Umbilical cord (tissue), 2 donors: ENCODE results near the gene MYLK. TPM values are rescaled to one million over a fixed set of nuclear protein-coding genes. Genes with fewer than 3 reads are reported as not detected.
A peak's percentile ranks its signal among the peaks of the same experiment; 100 is the strongest.
"Not testable (repeated sequence)": the region's sequence is repeated elsewhere in the genome, so short reads cannot be mapped to it uniquely, and the experiment has no call there.

Experiments used
- DNase-seq: peaks from one replicate; pipeline ENCODE4 v3.0.0-alpha.2; 2015; ENCODE audit warnings: low spot score
- total RNA-seq: library from RNA; depleted of rRNA; stranded (reverse); fragments of >200 nt; gene quantifications from one replicate; pipeline ENCODE4 v1.2.3, GENCODE V29; 2014; ENCODE audit warnings: low replicate concordance; ENCODE audit not compliant: insufficient read depth

MYLK gene
- total RNA-seq, 1 donor from 2014 or later: 1,145 TPM

DNA sequence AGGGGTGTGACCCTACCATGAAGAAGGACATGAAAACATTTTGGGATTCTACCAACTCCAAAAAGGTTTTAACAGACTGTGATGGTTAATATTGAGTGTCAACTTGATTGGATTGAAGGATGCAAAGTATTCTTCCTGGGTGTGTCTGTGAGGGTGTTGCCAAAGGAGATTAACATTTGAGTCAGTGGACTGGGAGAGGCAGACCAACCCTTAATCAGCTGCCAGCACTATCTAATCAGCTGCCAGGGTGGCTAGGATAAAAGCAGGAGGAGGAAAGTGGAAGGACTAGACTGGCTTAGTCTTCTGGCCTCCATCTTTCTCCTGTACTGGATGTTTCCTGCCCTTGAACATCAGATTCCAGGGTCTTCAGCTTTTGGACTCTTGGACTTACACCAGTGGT lies 283.3 kb downstream of the MYLK start:
- not testable (repeated sequence) for DNase-seq

DNA sequence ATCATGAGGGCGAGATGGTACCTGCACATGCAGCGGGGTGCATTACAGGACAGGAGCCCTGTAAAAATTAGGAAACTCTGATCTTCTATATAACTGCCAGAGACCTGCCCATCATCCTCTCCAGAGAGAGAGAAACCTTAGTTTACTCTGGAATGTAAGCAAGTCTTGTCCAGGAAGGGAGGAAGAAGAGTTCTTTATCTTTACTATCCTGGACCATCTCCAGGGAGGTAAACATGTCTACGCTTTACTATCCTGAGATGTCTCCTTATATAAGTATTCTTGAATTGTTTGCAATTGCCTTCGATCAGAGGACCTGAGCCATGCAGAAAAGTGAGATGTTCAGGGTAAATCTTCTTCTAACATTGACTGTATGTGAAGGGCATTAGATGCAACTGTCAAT lies 286.6 kb downstream of the MYLK start:
- DNase-seq: no peak

DNA sequence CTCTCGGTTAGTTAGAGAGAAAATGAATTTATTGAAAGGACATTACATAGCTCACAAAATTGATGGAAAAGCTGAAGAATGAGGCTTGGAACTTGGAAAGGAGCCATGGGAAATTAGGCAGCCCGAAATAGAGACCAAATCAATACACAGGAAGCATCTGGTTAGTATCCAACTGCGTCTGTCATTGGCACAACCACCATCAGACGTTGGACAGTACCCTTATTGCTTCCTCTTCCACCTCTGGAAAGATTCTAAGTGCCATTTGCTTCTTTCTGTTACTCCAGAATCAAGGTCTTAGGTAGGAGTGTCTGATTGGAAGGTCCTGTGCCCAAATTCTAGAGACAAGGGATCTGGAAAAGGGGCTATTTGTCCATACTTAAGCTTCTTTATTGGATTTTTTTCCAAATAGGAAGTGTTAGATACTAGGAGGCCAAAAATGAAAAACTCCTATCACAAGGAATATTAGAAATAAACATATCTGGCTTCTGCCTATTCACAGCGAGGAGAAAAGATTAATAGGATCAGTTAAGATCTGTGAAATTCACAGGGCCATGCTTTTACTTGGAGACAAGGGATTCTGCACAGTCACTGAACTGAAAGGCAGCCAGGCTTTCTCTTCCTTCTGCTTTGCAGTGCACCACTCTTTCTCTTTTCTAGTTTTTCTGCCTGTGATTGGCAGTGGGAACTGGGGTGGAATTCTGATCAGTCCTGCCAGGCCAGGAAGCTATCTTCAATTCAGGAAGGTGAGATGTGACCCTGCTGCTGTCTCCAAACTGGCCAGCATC lies 288.5 kb downstream of the MYLK start:
- DNase-seq: no peak

DNA sequence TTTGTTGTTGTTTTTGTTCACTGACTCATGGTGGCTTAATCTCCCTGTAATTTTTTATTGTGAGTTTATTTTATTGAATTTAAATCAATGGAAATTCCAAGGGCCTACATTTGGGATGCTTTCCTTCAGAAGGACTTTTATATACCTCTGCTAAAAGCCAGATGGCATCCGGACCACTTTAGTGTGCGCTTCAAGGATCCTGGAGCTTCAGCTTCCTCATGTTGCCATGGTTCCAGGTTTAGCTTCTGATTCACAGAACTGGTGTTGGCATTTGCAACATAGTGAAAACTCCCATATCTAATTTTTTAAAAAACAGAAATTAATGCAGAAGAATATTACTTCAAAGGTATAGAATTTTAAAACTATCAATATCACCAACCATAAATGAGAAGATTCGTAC lies 290.8 kb downstream of the MYLK start:
- DNase-seq: no peak

DNA sequence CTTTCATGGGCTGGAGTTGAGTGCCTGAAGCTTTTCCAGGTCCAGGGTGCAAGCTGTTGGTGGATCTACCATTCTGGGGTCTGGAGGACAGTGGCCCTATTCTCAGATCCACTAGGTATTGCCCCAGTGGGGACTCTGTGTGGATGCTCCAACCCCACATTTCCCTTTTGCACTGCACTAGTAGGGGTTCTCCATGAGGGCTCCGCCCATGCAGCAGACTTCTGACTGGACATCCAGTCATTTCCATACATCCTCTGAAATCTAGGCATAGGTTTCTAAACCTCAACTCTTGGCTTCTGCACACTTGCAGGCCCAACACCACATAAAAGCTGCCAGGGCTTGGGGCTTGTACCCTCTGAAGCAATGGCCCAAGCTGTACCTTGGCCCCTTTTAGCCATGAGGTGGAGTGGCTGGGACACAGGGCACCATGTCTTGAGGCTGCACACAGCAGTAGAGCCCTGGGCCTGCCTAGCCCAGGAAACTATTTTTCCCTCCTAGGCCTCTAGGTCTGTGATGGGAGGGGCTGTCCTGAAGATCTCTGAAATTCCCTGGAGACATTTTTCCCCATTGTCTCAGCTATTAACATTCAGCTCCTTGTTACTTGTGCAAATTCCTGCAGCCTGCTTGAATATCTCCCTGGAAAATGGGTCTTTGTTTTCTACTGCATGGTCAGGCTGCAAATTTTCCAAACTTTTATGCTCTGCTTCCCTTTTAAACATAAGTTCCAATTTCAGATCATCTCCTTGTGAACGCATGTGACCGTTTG lies 293.3 kb downstream of the MYLK start:
- DNase-seq: no peak

DNA sequence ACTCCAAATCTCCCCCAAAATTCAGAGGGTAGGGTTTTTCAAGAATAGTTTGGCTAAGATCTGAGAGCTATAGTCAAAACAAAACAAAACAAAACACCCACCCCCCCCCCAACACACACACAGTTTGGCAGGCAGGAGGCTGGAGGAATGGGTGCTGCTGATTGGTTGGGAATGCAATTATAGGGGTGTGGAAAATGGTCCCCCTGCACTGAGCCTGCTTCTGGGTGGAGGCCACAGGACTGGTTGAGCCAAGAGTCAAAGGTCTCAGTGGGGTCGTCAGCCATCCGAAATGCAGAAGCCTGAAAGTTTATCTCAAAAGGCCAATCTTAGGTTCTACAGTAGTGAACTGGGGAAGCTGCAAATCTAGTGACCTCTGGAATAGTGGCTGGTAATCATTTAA lies 296.7 kb downstream of the MYLK start:
- no peak for DNase-seq

DNA sequence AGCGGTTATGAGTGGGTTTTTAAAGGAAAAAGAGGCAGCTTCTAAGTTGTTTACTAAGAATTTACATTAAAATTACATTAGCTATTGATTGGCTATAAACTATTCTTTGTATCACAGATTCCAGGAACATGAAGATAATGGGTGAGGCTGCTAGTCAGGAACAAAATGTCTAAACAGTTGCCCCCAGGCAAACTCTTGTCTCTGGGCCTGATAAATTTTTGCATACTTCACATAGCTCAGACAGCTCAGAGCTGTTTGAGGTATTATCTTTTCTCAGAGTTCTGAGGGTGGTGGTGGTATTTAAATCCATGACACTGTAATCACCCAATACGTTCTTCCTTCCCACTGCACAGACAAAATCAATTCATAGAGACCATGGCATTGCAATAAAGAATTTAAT lies 297.2 kb downstream of the MYLK start:
- peak; percentile 59 for DNase-seq

DNA sequence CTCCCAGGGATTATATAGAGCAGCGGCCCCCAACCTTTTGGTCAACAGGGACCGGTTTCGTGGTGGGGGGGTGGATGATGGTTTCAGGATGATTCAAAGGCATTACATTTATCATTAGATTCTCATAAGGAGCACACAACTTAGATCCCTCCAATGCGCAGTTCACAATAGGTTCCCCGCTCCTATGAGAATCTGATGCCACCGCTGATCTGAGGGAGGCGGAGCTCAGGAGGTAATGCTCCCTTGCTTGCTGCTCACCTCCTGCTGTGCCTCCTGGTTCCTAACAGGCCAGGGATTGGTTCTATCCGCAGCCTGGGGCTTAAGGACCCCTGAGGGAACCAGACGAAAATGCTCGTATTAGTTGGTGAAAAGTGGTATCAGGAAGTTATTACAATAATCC lies 298.0 kb downstream of the MYLK start:
- DNase-seq: peak; percentile 54

DNA sequence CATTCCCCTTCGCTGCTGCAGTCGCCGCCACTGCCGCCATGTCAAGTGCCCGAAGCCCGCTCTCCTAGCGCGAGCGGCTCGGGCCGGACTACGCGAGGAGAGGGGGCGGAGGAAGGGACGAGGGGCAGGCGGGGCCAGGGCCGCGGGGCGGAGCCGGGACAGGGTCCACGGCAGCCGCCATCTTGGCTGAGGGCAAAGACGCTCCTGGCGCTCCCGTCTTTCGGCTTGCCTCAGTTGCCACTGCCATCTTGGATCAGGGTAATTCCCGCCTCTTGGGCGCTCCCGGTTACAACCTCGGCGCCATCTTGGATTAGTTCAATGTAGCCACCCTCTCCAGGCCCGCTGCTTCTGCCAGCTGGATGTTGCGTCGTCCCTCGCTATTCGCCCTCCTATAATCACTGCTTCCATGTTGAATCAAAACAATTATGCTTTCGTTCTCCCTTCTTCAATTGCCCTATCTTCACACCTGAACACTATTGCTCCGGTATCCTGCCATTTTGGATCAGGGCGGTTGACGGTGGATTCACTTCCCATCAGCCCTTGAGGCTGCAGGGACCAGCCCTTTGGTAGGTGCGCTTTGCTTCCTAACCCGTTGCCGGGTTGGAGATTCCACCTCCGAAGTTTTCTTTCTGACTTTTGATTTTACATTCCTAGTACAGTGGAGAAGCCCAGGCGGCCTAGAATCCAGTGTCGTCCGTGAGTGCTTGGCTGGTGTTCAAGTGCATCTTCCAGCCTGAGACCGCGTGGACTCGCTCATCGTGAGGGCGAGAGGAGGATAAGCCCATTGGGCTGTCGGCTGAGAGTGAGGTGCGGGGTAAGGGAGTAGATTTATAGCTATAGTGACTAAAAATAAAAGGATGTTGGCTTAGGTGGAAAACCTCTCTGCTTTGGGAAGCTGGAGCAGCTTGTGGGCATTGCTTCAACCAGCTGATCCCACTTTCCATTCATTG lies 298.9 kb downstream of the MYLK start, which contains the start of gene HACD2:
TSS of gene HACD2 (minus strand) at position 66 of the 950 bp plus-strand sequence. CDS start at position 40, 26 bp downstream.
- peak; percentile 99 for DNase-seq

DNA sequence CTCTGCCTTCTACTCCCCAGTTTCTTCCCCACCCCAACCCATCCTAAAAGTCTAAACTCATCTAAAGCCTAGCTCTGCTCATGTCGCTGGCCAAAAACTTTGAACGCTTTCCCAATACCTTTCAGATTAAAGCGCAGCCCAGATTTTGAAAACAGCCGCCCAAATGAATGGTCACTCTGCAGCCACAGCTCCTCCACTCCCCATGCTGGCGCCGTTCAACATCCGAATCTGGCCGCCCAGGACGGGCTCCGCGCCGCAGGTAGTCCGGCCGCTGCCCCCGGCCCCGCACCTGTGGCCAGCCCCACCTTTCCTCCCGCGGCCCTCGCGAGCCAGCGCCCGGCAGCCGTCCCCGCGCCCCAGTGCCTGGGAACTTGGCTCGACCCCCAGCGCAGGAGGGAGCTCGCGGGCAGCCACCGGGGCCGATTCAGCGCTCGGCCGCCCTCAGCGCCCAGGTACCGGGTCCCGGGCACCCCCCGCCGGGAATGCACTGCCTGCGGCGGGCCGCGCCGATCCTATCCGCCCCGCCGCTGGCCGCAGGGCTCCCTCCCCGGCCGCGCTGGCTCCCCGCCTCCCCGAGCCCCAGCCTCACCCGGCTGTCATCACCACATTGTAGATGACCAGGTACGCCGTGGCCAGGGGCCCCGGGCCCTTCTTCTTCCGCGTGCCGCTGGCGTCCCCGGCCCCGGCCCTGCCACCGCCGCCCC lies 299.7 kb downstream of the MYLK start:
- peak; percentile 33 for DNase-seq

DNA sequence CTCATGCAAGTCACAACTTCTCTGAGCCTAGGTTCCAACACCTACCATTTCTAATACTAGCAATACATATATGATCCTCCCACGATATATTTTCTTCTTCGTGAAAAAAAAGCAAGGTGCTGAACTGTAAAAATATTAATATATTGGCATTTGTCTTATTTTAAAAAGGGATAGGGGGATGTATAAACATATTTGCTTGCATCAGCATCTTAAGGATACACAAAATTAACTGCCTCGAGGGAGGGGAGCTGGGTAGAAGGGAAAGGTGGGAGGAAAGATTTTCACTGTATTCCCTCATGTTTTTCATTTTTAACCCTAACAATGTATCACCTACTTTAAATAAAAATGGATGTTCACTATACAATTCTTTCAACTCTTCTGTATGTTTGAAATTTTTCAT lies 300.6 kb downstream of the MYLK start:
- no peak for DNase-seq

DNA sequence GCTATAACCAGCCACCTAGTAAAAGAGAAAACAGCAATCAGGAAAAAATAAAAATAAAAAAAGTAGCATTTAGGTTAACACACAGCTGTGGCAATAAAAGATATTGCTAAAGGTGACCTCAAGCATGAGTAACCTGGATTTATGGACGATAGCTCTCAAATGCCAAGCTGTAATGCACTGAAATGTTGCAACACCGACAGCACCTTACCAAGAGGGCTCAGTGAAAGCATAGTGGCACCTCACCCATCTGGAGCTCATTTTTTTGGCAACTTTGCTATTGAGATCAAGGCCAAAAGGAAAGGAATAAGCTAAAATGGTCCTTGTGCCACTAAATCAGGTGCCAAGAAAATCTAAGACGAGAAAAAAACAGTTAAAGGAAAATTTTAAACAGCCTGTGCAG lies 301.8 kb downstream of the MYLK start:
- DNase-seq: no peak

DNA sequence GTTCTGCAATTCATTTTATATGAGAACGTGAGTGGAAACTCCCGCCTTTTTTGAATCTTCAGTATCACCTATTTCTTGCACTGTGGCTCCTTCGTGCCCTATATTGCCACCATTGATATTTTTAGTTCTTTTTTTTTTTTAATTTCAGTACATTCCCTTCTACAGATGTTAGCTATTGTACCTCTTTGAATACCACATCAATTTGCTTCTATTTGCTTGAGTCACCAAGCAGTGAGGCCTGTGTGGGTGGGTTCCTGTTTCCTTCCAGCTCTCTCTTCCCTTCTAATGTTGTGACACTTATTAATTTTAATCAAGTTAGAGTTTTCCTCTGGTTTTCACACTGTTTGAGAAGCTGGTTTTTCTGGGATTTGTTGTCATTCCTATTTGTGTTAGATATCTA lies 308.0 kb downstream of the MYLK start:
- DNase-seq: no peak

DNA sequence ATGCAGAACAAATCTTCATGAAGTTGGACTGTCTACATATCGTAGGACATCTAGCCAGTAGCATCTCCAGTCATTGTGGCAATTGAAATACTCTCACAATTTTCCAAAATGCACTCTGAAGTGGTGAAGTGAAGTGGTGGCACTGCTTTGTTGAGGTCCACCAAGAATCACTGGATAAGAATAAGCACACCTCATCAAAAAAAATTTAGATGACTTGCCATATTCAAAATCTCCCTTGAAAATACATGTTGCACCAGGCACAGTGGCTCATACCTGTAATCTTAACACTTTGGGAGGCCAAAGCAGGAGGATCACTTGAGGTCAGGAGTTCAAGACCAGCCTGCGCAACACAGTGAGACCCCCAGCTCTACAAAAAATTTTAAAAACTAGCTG lies 312.2 kb downstream of the MYLK start:
- DNase-seq: no peak

DNA sequence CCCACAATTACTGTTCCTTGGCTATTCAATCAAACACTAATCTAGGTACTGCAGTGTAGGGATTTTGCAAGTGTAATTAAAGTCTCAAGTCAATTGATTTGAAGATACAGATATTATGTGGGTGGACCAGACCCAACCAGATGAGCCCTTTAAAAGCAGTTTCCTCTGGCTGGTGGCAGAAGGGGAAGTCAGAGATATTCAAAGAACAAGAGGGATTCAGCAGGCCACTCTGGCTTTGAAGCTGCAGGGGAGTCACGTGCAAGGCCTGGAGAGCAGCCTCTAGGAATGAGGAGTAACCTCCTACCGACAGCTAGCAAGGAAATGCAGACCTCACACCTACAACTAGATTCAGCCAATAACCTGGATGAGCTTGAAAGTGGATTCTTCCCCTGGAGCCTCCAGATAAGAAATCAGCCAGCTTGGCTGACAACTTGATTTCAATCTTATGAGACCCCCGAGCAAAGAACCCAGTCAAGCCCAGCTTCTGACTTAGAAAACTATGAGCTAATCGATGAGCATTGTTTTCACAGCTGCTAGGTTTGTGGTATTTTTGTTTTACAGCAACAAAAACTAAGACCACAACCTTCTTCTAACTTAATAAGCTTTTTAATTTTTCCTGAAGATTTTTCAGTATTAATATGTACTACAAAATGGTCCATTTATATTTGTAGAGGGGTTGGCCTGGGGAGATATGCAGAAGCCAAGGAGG lies 312.7 kb downstream of the MYLK start:
- DNase-seq: peak; percentile 6

DNA sequence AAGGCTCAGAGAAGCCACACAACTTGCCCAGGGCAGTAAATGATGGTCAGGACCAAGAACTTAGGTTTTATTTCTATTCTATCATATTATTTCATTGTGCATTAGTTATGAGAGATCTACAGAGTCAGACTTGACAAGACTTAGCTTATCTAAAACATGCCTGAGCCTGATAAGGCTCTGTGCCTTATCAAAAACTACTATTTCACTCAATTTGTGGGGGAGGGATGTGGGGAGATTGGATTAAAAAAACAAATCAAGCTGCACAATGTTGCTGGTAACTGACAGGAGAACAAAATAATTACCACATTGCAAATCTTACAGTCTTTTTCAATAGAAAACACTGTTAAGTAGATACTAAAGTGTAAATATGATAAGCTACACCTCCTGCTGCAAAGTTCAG lies 315.3 kb downstream of the MYLK start:
- peak; percentile 6 for DNase-seq

DNA sequence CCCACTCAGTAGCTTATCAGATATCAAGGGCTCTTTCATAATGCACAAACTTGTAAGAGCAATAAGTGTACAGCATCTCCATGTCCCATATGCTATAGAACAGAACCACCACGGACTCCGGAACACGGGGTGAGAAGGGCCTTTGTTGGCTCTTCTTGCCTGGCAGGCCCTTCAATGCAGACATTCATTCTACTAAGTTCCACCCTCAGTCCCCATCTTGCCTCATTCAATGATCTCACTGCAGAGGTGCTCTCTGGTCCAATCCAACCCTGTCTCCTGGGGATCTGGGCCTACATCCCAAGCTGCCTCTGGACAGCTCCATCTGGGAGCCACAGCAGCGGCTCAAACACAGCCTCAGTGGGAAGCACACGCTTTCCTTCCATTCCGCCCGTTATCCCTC lies 316.1 kb downstream of the MYLK start:
- DNase-seq: no peak

DNA sequence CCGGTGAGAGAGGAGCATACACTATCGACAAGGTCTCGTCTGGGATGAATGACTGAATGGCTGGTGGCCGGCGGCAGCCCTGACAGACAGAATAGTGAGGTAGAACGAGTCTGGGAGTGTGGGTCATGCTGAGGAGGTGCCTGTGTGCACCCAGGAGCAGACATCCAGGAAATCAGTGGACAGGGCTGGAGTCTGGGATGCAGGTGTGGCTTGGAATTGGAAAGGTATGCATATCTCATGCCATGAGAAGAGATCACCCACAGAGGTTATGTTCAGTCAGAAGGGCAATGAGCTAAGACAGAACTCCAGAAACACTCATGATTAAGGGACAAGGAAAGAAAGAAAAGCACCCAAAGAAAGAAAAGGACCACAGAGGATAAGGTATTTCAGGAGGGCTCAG lies 320.1 kb downstream of the MYLK start:
- no peak for DNase-seq

DNA sequence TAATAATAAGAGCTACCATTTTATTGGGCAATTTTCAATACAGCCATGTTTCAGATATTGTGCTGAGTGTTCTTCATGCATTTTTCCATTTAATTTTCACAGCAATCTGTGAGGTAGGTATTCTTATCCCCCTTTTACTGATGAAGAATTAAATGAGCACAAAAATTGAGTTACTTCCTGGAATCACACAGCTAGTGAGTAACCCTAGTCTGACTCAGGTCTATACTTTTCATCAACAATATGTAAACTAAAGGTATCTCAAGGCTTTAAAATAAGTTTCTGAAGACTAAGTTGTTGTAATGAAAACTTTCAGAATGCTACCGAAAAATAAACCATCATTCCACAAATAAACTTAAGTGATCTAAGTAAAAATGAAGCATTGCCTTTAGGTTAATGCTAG lies 321.6 kb downstream of the MYLK start:
- no peak for DNase-seq

DNA sequence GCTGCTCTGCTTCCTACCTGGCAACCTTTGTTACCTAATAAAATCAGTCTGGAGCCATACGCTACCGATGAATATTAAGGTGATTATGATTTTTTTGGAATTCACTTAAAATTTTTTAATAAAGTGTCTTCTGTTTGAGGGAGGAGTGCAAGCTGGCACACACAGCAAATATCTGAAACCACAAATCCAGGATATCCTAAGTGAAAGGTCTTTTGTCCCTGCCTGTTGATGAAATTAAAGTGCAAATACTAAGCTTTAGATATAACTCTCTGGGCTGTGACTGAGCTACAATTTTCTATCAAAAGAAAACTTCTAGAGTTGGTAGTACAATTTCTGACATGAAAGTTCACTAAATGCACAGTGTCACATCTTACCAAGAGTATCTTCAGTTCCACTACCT lies 322.9 kb downstream of the MYLK start:
- DNase-seq: no peak
